IMR-90 (cell line): ENCODE results near the gene ZNF747. TPM values are rescaled to one million over a fixed set of nuclear protein-coding genes. Genes with fewer than 3 reads are reported as not detected.
A peak's percentile ranks its signal among the peaks of the same experiment; 100 is the strongest.

ENCODE experiments used
- ATAC-seq: fragments of 200-7000 bp; cut with Tn5 transposase; 2 replicates; pipeline ENCODE4 v1.9.1; 2020; ENCODE audit warnings: low read depth, mild to moderate bottlenecking, moderate library complexity
- BruUV-seq: library from RNA; stranded (reverse); fragments of 400-500 nt; replicated peaks from 2 replicates; lab custom pipeline; 2021; lab: Mats Ljungman, UMichigan
- CTCF ChIA-PET: fragments of 300-600 bp; formaldehyde crosslinking; extraction: SDS; loops from one replicate; lab custom pipeline; 2021; ENCODE audit warnings: antibody characterized with exemption; lab: Yijun Ruan, JAX
- POLR2A ChIA-PET: fragments of 300-600 bp; sonication (Branson Sonifier 250); formaldehyde crosslinking; loops from one replicate; lab custom pipeline; 2022; ENCODE audit warnings: antibody characterized with exemption; ENCODE audit not compliant: unreplicated experiment; lab: Charles Lee
- DNase-seq: peaks from one replicate; pipeline ENCODE4 v3.0.0; 2013
- H2AFZ ChIP-seq: replicated peaks from 2 replicates; pipeline ENCODE3; 2013; ENCODE audit warnings: low read length, mild to moderate bottlenecking; ENCODE audit not compliant: poor library complexity
- H2AK5ac ChIP-seq: 2 replicates; pipeline ENCODE4 v1.6.1; 2013; ENCODE audit warnings: low read depth, low read length, inconsistent platforms
- H2AK9ac ChIP-seq: replicated peaks from 2 replicates; pipeline ENCODE3; 2013; ENCODE audit warnings: mild to moderate bottlenecking, low read depth, low read length, moderate library complexity; ENCODE audit not compliant: poor library complexity
- H2BK120ac ChIP-seq: 2 replicates; pipeline ENCODE4 v1.6.1; 2013; ENCODE audit warnings: low read depth, low read length, inconsistent platforms
- H2BK15ac ChIP-seq: 3 replicates; pipeline ENCODE4 v1.6.1; 2013; ENCODE audit warnings: low read depth, low read length, inconsistent platforms
- H2BK20ac ChIP-seq: 2 replicates; pipeline ENCODE4 v1.6.1; 2013; ENCODE audit warnings: low read depth, mild to moderate bottlenecking, inconsistent platforms, low read length, moderate library complexity
- H2BK5ac ChIP-seq: 2 replicates; pipeline ENCODE4 v1.6.1; 2013; ENCODE audit warnings: mild to moderate bottlenecking, low read depth, low read length, inconsistent platforms; ENCODE audit not compliant: poor library complexity, severe bottlenecking
- H3K14ac ChIP-seq: replicated peaks from 2 replicates; pipeline ENCODE4 v1.6.1; 2013; ENCODE audit warnings: low read depth, low read length, inconsistent platforms
- H3K18ac ChIP-seq: 2 replicates; pipeline ENCODE4 v1.6.1; 2013; ENCODE audit warnings: low read depth, low read length, control low read depth
- H3K23ac ChIP-seq: 2 replicates; pipeline ENCODE4 v1.6.1; 2013; ENCODE audit warnings: low read depth, low read length, inconsistent platforms
- H3K27ac ChIP-seq: 2 replicates; pipeline ENCODE4 v1.5.1; 2013; ENCODE audit warnings: mild to moderate bottlenecking, control low read depth, low read length; ENCODE audit not compliant: insufficient read depth
- H3K27me3 ChIP-seq: 2 replicates; pipeline ENCODE4 v1.6.1; 2013; ENCODE audit warnings: low read length; ENCODE audit not compliant: control insufficient read depth, insufficient read depth
- H3K36me3 ChIP-seq: 2 replicates; pipeline ENCODE4 v1.6.1; 2013; ENCODE audit warnings: low read length, mixed read lengths; ENCODE audit not compliant: control insufficient read depth, insufficient read depth
- H3K4ac ChIP-seq: 2 replicates; pipeline ENCODE4 v1.6.1; 2013; ENCODE audit warnings: low read depth, low read length, inconsistent platforms
- H3K4me1 ChIP-seq: 2 replicates; pipeline ENCODE4 v1.6.1; 2013; ENCODE audit warnings: low read length, mixed read lengths; ENCODE audit not compliant: control insufficient read depth, insufficient read depth
- H3K4me2 ChIP-seq: 2 replicates; pipeline ENCODE4 v1.6.1; 2013; ENCODE audit warnings: low read depth, mild to moderate bottlenecking, control low read depth, low read length, moderate library complexity
- H3K4me3 ChIP-seq: 2 replicates; pipeline ENCODE4 v1.5.1; 2013; ENCODE audit warnings: low read depth, mild to moderate bottlenecking, control low read depth, low read length, moderate library complexity; ENCODE audit not compliant: insufficient read depth
- H3K56ac ChIP-seq: 2 replicates; pipeline ENCODE4 v1.6.1; 2013; ENCODE audit warnings: low read length, inconsistent platforms; ENCODE audit not compliant: insufficient read depth; ENCODE audit errors: extremely low read depth
- H3K79me1 ChIP-seq, 2 experiments: 2 replicates each; pipeline ENCODE4 v1.6.1; 2013; ENCODE audit warnings: low read length in 2 of 2, inconsistent platforms in 1 of 2, low read depth in 1 of 2
- H3K9ac ChIP-seq: 2 replicates; pipeline ENCODE4 v1.6.1; 2013; ENCODE audit warnings: low read depth, low read length, control low read depth
- H3K9me1 ChIP-seq: 2 replicates; pipeline ENCODE4 v1.6.1; 2013; ENCODE audit warnings: low read length, inconsistent platforms; ENCODE audit not compliant: insufficient read depth
- H3K9me3 ChIP-seq: 2 replicates; pipeline ENCODE4 v1.6.1; 2013; ENCODE audit warnings: low read length; ENCODE audit not compliant: control insufficient read depth, insufficient read depth
- H4K20me1 ChIP-seq: 2 replicates; pipeline ENCODE4 v1.6.1; 2013; ENCODE audit warnings: low read length, inconsistent platforms; ENCODE audit not compliant: insufficient read depth
- H4K5ac ChIP-seq: 2 replicates; pipeline ENCODE4 v1.6.1; 2013; ENCODE audit warnings: mild to moderate bottlenecking, low read depth, low read length, control low read depth
- H4K8ac ChIP-seq, 2 experiments: 2 replicates each; pipeline ENCODE4 v1.6.1; 2013; ENCODE audit warnings: low read depth in 2 of 2, low read length in 2 of 2, control low read depth in 1 of 2, inconsistent platforms in 1 of 2
- H4K91ac ChIP-seq: 2 replicates; pipeline ENCODE4 v1.6.1; 2013; ENCODE audit warnings: low read depth, low read length, inconsistent platforms; ENCODE audit not compliant: insufficient read depth
- BHLHE40 ChIP-seq: fragments of 150-350 bp; IDR thresholded peaks from 2 replicates; pipeline ENCODE4 v1.6.1; 2016; ENCODE audit warnings: mild to moderate bottlenecking, low read depth, low read length
- CEBPB ChIP-seq: IDR thresholded peaks from 2 replicates; pipeline ENCODE4 v1.6.1; 2012; ENCODE audit warnings: low read depth, low read length, improper control_type of control experiment
- CHD1 ChIP-seq: IDR thresholded peaks from 2 replicates; pipeline ENCODE4 v1.6.1; 2012; ENCODE audit warnings: low read depth, low read length, improper control_type of control experiment
- CTCF ChIP-seq: conservative IDR thresholded peaks from 2 replicates; pipeline ENCODE4 v1.5.1; 2012; ENCODE audit warnings: mild to moderate bottlenecking, low read depth, low read length, improper control_type of control experiment
- ELK1 ChIP-seq: fragments of 150-350 bp; IDR thresholded peaks from 2 replicates; pipeline ENCODE4 v1.6.1; 2016; ENCODE audit warnings: low read depth, mild to moderate bottlenecking, low read length, moderate library complexity, borderline replicate concordance
- FOS ChIP-seq: fragments of 150-350 bp; IDR thresholded peaks from 2 replicates; pipeline ENCODE4 v1.6.1; 2016; ENCODE audit warnings: low read depth, low read length
- MAFK ChIP-seq: IDR thresholded peaks from 2 replicates; pipeline ENCODE4 v1.6.1; 2012; ENCODE audit warnings: low read depth, low read length, improper control_type of control experiment
- MAZ ChIP-seq: IDR thresholded peaks from 2 replicates; pipeline ENCODE4 v1.6.1; 2012; ENCODE audit warnings: low read depth, mild to moderate bottlenecking, low read length, improper control_type of control experiment, moderate library complexity, borderline replicate concordance
- MXI1 ChIP-seq: IDR thresholded peaks from 2 replicates; pipeline ENCODE4 v1.6.1; 2012; ENCODE audit warnings: low read depth, mild to moderate bottlenecking, low read length, moderate library complexity, borderline replicate concordance
- NFE2L2 ChIP-seq: fragments of 150-350 bp; IDR thresholded peaks from 2 replicates; pipeline ENCODE4 v1.6.1; 2016; ENCODE audit warnings: low read depth, mild to moderate bottlenecking, low read length
- POLR2A ChIP-seq: IDR thresholded peaks from 2 replicates; pipeline ENCODE4 v1.6.1; 2012; ENCODE audit warnings: mild to moderate bottlenecking, low read depth, low read length
- RAD21 ChIP-seq: IDR thresholded peaks from 2 replicates; pipeline ENCODE4 v1.6.1; 2012; ENCODE audit warnings: low read length, improper control_type of control experiment
- RCOR1 ChIP-seq: IDR thresholded peaks from 2 replicates; pipeline ENCODE4 v1.6.1; 2012; ENCODE audit warnings: mild to moderate bottlenecking, low read length, improper control_type of control experiment; ENCODE audit not compliant: insufficient replicate concordance
- SMC3 ChIP-seq: fragments of 150-350 bp; IDR thresholded peaks from 2 replicates; pipeline ENCODE4 v1.6.1; 2016; ENCODE audit warnings: low read depth, mild to moderate bottlenecking, antibody characterized with exemption, low read length, moderate library complexity
- USF2 ChIP-seq: fragments of 150-350 bp; IDR thresholded peaks from 2 replicates; pipeline ENCODE4 v1.6.1; 2017; ENCODE audit warnings: mild to moderate bottlenecking, antibody characterized with exemption, low read length, low read depth
- WGBS, 2 experiments: methylation state at CpG; one replicate each; pipeline versions ENCODE4 v1.1.5 to v1.1.7; 2013; ENCODE audit warnings: missing lambda C conversion rate in 2 of 2; ENCODE audit not compliant: insufficient read length in 1 of 2; ENCODE audit errors: extremely low coverage in 2 of 2; 5-methylcytosine and 5-hydroxymethylcytosine counted together
- dilution Hi-C: fragments of 300-500 bp; cut with HindIII; formaldehyde crosslinking; loops from one replicate; pipeline ENCODE4 v1.14.3; 2018; ENCODE audit warnings: low sequenced_read_pairs; ENCODE audit not compliant: unreplicated experiment
- in situ Hi-C: fragments of 300-500 bp; cut with MboI; formaldehyde crosslinking; loops from 3 replicates; pipeline ENCODE4 v1.14.3; 2019; ENCODE audit warnings: low sequenced_read_pairs, inconsistent platforms, mixed read lengths
- intact Hi-C: fragments of 100-400 bp; cut with micrococcal nuclease; formaldehyde crosslinking; loops from 2 replicates; pipeline ENCODE4 v1.10.0; 2022
- polyA plus RNA-seq, 3 experiments: library from polyadenylated mRNA; depleted of rRNA; stranded (reverse); fragments of >200 nt; gene quantifications; 2 replicates each; pipeline ENCODE4 v1.2.3, GENCODE V29; 2012; ENCODE audit warnings: low replicate concordance in 1 of 3
- total RNA-seq: library from RNA; depleted of rRNA; stranded (reverse); fragments of >200 nt; gene quantifications from 2 replicates; pipeline ENCODE4 v1.2.3, GENCODE V29; 2012

ZNF747 gene
- total and polyA plus RNA-seq, 2 of the 4 experiments (the other 2 are of a cell fraction) = 2.0 to 2.9 TPM

DNA sequence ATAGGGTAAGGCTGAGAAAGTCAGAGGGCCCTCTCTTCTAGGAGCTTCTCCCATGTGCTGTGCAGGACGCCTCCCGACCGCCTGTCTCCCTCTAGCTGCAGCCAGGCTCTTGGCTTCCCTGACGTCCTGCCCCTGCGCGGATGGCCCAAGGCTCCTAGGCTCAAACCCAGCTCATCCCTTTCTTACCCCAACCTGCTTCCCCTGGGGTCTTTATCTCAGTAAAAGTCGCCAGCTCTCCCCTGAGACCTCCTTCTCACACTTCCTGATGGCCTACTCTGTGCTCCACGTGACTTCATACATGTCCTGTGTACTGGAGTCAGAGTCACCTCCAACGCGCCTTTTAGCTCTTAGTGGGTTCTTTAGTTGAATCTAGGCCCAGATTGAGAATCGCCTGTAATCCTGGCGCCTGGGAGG lies 1.1 kb upstream of the ZNF747 start:
- H4K91ac ChIP-seq = peak overlapping the region; percentile 15; the same call in 1 of the 2 replicates
- H2BK5ac ChIP-seq = peak overlapping the region; percentile 6
- no peak overlapping the region; the same call in 1 of the 2 replicates for H3K56ac ChIP-seq
- H3K9me1 ChIP-seq = peaks cover 10% of the 10 kb centered on the region; the same call in 1 of the 2 replicates
- H2AK5ac ChIP-seq = peak overlapping the region; percentile 88
- DNase-seq (peak; percentile 62), ATAC-seq (peak; percentile 62)
- peak overlapping the region; percentile 95 for H3K4me2 ChIP-seq
- no peaks in the 10 kb centered on the region for H4K20me1 ChIP-seq
- no peak overlapping the region for H3K18ac ChIP-seq
- peaks cover 8% of the 10 kb centered on the region for H3K4me1 ChIP-seq
- peak overlapping the region; percentile 99 for H2AFZ ChIP-seq
- H2BK120ac ChIP-seq = peak overlapping the region; percentile 11; the same call in 1 of the 2 replicates
- peak overlapping the region; percentile 89 for H4K5ac ChIP-seq
- H3K14ac ChIP-seq = peak overlapping the region; percentile 50
- no TSS peak for BruUV-seq
- no peak overlapping the region for H2BK15ac ChIP-seq
- H3K9ac ChIP-seq = peak overlapping the region; percentile 88
- CTCF ChIA-PET = interaction anchor here (1.1 to 1.2 kb wide), 2 partner anchors 22 to 93 kb away, joined by 4 to 5 read pairs; partner anchors contain the start of gene ZNF764
- H3K4ac ChIP-seq = peak overlapping the region; percentile 42
- H3K27ac ChIP-seq = 0 out of 2 replicates have a peak overlapping the region, but pooled peaks have one; percentile 3
- H3K36me3 ChIP-seq = peaks cover 4% of the 10 kb centered on the region; the same call in 1 of the 2 replicates
- peak overlapping the region; percentile 68; the same call in 1 of the 2 replicates for H3K4me3 ChIP-seq
- no peaks in the 10 kb centered on the region for H3K27me3 ChIP-seq
- H3K79me1 ChIP-seq = peaks cover 6 to 31% of the 10 kb centered on the region in 2 experiments
- peak overlapping the region; percentile 99 to 100 for H4K8ac ChIP-seq
- in situ Hi-C loops = loop anchor here (5.0 kb wide), 1 partner anchor 37 kb away; the partner anchor contains the start of gene ZNF688
- H2BK20ac ChIP-seq = no peak overlapping the region
- peak overlapping the region; percentile 84; the same call in 1 of the 2 replicates for H3K23ac ChIP-seq
- peak overlapping the region; percentile 85 for H2AK9ac ChIP-seq
- POLR2A ChIA-PET = interaction anchor here (0.7 kb wide), 1 partner anchor 18 kb away, joined by 4 read pairs; no protein-coding TSS in a partner anchor
- WGBS, 2 experiments = 41% methylated on average over 10 of the region's 12 CpGs; no CpG with 5 or more reads in 1 of the 2 experiments
- intact Hi-C loops = loop anchor here (2.0 kb wide), 1 partner anchor 49 kb away; the partner anchor contains the start of gene ZNF785
- dilution Hi-C loops = no loop called here
- no peaks in the 10 kb centered on the region for H3K9me3 ChIP-seq
- TF ChIP-seq FOS (no peak), MAZ (no peak), MXI1 (peak; percentile 74; the same call in 1 of the 2 replicates), USF2 (no peak), MAFK (no peak), RAD21 (peak; percentile 47), CEBPB (no peak), NFE2L2 (no peak), RCOR1 (no peak), CTCF (peak; percentile 48), SMC3 (peak; percentile 25), CHD1 (no peak), ELK1 (no peak), BHLHE40 (no peak), POLR2A (no peak)
